Retinal pigment epithelial cell (primary cell): ENCODE data around the gene DCAF17.

Experiments
- DNase-seq: peaks from one replicate; pipeline ENCODE4 v3.0.0-alpha.2; 2010; ENCODE audit warnings: low read depth
- H3K4me3 ChIP-seq: 2 replicates; pipeline ENCODE4 v1.5.1; 2011; ENCODE audit warnings: mild to moderate bottlenecking, low read length, control low read depth, moderate library complexity
- CTCF ChIP-seq: conservative IDR thresholded peaks from 2 replicates; pipeline ENCODE4 v1.5.1; 2011; ENCODE audit warnings: low read depth, low read length, control low read depth, inconsistent platforms

Gene DCAF17

GRCh38 chr2:171391532-171391931 lies 42.5 kb upstream of the DCAF17 start:
- TF ChIP-seq CTCF = no peak
- DNase-seq = no peak
- H3K4me3 ChIP-seq = no peak overlapping the region

- no peak for DNase-seq
- TF ChIP-seq CTCF = no peak
- no peak overlapping the region for H3K4me3 ChIP-seq
Measured at GRCh38 chr2:171393487-171393886, 40.5 kb upstream of the DCAF17 start.

- no peak overlapping the region for H3K4me3 ChIP-seq
- no peak for DNase-seq
- no peak for TF ChIP-seq CTCF
Measured at GRCh38 chr2:171394164-171394740, 39.8 kb upstream of the DCAF17 start.

GRCh38 chr2:171399292-171399691 lies 34.7 kb upstream of the DCAF17 start:
- no peak for TF ChIP-seq CTCF
- no peak for DNase-seq
- H3K4me3 ChIP-seq = no peak overlapping the region

- no peak for TF ChIP-seq CTCF
- DNase-seq = no peak
- H3K4me3 ChIP-seq = no peak overlapping the region
Measured at GRCh38 chr2:171400395-171400794, 33.6 kb upstream of the DCAF17 start.

- no peak overlapping the region for H3K4me3 ChIP-seq
- DNase-seq = no peak
- no peak for TF ChIP-seq CTCF
Measured at GRCh38 chr2:171401947-171402346, 32.1 kb upstream of the DCAF17 start.

GRCh38 chr2:171402906-171403580 lies 31.0 kb upstream of the DCAF17 start:
- H3K4me3 ChIP-seq = no peak overlapping the region
- TF ChIP-seq CTCF = no peak
- no peak for DNase-seq
